B cell (primary cell): Measurements from ENCODE around the gene SHC2.

ENCODE experiments used
- CTCF ChIP-seq: fragments of 200-600 bp; IDR thresholded peaks from one replicate; pipeline ENCODE4 v1.8.0; 2022; ENCODE audit warnings: antibody characterized with exemption, mild to moderate bottlenecking
- EZH2 ChIP-seq: IDR thresholded peaks from 2 replicates; pipeline ENCODE4 v1.6.1; 2012; ENCODE audit warnings: borderline replicate concordance, low read depth, mild to moderate bottlenecking, moderate library complexity, low read length; ENCODE audit not compliant: insufficient read depth, poor library complexity, severe bottlenecking

DNA sequence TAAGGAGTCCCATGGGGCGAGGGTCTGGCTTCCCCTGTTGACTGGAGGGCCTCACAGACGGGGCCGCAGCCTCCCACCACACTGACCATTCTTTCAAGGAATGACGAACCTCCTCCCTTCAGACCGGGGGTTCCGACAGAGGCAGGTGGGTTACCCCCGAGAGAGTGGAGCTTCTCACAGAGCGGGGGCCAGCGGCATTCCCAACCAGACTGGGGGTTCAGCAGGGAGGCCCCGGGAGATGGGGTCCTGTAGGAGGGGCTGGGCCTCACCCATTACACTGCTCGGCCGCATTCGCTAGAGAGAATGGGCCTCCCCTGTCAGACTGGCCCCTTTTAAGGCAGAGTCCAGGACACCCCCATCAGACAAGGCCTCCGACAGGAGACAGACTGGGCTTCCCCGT, 36.3 kb downstream of the SHC2 start:
- TF ChIP-seq CTCF (no peak), EZH2 (no peak)
